ENCODE results near the gene PRDM5.

GRCh38 chr4:120723105-120723504, 199.4 kb downstream of the PRDM5 start:
- no peak for TF ChIP-seq CTCF (conservative IDR thresholded peaks at IDR 0.05)
- TF ChIP-seq EZH2 (IDR thresholded peaks at IDR 0.05; ENCODE audit: low read depth), result no peak
